Limb (tissue), 2 donors: ENCODE results near the gene BTRC.

Source experiments
- DNase-seq, 2 donors: peaks; one replicate each; pipeline ENCODE4 v3.0.0-alpha.2; 2016; ENCODE audit errors: extremely low spot score in 2 of 2

Gene BTRC

GRCh38 chr10:101567165-101568006 lies 213.4 kb downstream of the BTRC start:
- DNase-seq = no peak

- no peak for DNase-seq
Observed at GRCh38 chr10:101568054-101568745, 214.2 kb downstream of the BTRC start.

GRCh38 chr10:101569323-101569621 lies 215.3 kb downstream of the BTRC start:
- DNase-seq = no peak

GRCh38 chr10:101569622-101570427 lies 215.9 kb downstream of the BTRC start:
- DNase-seq = peak; percentile 74 to 93

- no peak for DNase-seq
Observed at GRCh38 chr10:101570428-101571270, 216.7 kb downstream of the BTRC start.

- no peak for DNase-seq
Observed at GRCh38 chr10:101571271-101571925, 217.4 kb downstream of the BTRC start.

- DNase-seq = no peak
Observed at GRCh38 chr10:101572126-101572525, 218.2 kb downstream of the BTRC start.

GRCh38 chr10:101572785-101573184 lies 218.8 kb downstream of the BTRC start:
- no peak for DNase-seq

- no peak for DNase-seq
Observed at GRCh38 chr10:101573885-101574753, 220.2 kb downstream of the BTRC start.

- DNase-seq = no peak
Observed at GRCh38 chr10:101575091-101575490, 221.1 kb downstream of the BTRC start.

- no peak for DNase-seq
Observed at GRCh38 chr10:101575580-101576210, 221.7 kb downstream of the BTRC start.

- no peak for DNase-seq
Observed at GRCh38 chr10:101576211-101576863, 222.4 kb downstream of the BTRC start.

GRCh38 chr10:101577121-101577871 lies 223.3 kb downstream of the BTRC start:
- DNase-seq = no peak

GRCh38 chr10:101578192-101578591 lies 224.2 kb downstream of the BTRC start:
- DNase-seq = no peak

GRCh38 chr10:101578803-101579515 lies 225.0 kb downstream of the BTRC start:
- no peak for DNase-seq

- DNase-seq = no peak
Observed at GRCh38 chr10:101579516-101579870, 225.5 kb downstream of the BTRC start.
